HL-60 (cell line): Measurements from ENCODE around the gene XYLB.

Experiments used
- CTCF ChIP-seq: IDR thresholded peaks from one replicate; pipeline ENCODE4 v1.5.1; 2011; ENCODE audit warnings: low read length, control low read depth, inconsistent platforms; ENCODE audit not compliant: insufficient read depth
- GABPA ChIP-seq: IDR thresholded peaks from 2 replicates; pipeline ENCODE4 v1.6.1; 2012; ENCODE audit warnings: low read depth
- POLR2AphosphoS5 ChIP-seq: IDR thresholded peaks from 2 replicates; pipeline ENCODE4 v1.6.1; 2012; ENCODE audit warnings: low read depth

DNA sequence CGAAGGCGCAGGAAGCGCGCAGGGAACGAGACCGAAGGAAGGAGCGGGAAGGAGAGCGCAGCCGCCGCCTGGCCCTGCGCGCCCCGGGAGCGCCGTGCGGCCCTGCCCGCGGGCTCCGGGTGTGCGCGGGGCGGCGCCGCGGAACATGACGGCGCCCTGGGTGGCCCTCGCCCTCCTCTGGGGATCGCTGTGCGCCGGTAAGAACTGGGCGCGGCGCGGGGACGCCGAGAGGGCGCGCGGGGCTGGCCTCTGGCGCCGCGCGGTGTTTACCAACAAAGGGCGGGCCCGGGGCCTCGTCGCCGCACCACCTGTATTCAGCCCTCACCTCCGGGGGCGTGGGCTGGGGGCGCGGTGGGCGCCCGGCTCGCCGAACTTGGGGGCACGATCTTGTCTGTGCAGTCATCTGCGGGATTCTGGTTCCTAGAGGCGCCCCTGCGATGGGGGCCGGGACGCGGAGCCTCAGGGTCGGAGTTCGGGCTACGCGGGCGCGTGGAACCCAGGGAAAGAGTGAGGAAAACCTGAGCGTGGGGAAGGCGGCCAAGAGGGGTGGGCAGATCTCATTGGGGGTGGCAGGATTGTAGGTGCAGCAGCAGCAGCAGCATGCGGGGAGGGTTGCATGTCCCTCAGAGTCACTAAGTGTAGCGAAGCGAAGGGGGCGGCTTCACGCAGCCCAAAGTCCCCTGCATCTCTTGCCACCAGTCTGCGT, 107.7 kb downstream of the XYLB start:
- TF ChIP-seq GABPA (no peak), CTCF (no peak), POLR2AphosphoS5 (peak; percentile 30; the same call in 1 of the 2 replicates)
